ENCODE measurements around the gene RPS16. TPM values are rescaled to one million over a fixed set of nuclear protein-coding genes. Genes with fewer than 3 reads are reported as not detected.
"Not testable (repeated sequence)": the region's sequence is repeated elsewhere in the genome, so short reads cannot be mapped to it uniquely, and the experiment has no call there.

Gene RPS16
- total RNA-seq, 1 donor from 2014 or later = 1,860 TPM

- peaks cover 19% of the 10 kb centered on the region for H3K4me1 Mint-ChIP-seq (ENCODE audit: unreplicated experiment)
- peak within 1 kb of the TSS; percentile 80 for H3K4me3 Mint-ChIP-seq (ENCODE audit: unreplicated experiment)
- no peaks in the 10 kb centered on the region for H3K9me3 Mint-ChIP-seq (ENCODE audit: unreplicated experiment)
- TF ChIP-seq CTCF (IDR thresholded peaks at IDR 0.05) = no peak
- DNase-seq (ENCODE audit: extremely low spot score, unreplicated experiment) = peak; percentile 99
- H3K27me3 Mint-ChIP-seq (ENCODE audit: unreplicated experiment) = no peaks in the 10 kb centered on the region
- peak within 1 kb of the TSS; percentile 96 for H3K27ac Mint-ChIP-seq (ENCODE audit: unreplicated experiment)
- H3K36me3 Mint-ChIP-seq (ENCODE audit: unreplicated experiment) = peaks cover 6% of the 10 kb centered on the region
Observed at GRCh38 chr19:39480337-39481228, 44.8 kb upstream of the RPS16 start, which contains the start of gene TIMM50. TIMM50 (plus strand) TSS chr19:39480838; CDS start chr19:39480854, 16 bp downstream.

- Mint-ChIP-seq H3K9me3 (ENCODE audit: unreplicated experiment) (no peaks in the 10 kb centered on the region), H3K4me3 (ENCODE audit: unreplicated experiment) (peak overlapping the region; percentile 80), H3K27me3 (ENCODE audit: unreplicated experiment) (no peaks in the 10 kb centered on the region), H3K27ac (ENCODE audit: unreplicated experiment) (peak overlapping the region; percentile 96), H3K36me3 (ENCODE audit: unreplicated experiment) (peaks cover 10% of the 10 kb centered on the region), H3K4me1 (ENCODE audit: unreplicated experiment) (peaks cover 19% of the 10 kb centered on the region)
- TF ChIP-seq CTCF (IDR thresholded peaks at IDR 0.05) = no peak
- no peak for DNase-seq (ENCODE audit: extremely low spot score, unreplicated experiment)
Observed at GRCh38 chr19:39479916-39480315, 44.2 kb upstream of the RPS16 start.

- not testable (repeated sequence) for H3K9me3 Mint-ChIP-seq (ENCODE audit: unreplicated experiment)
- peak overlapping the region; percentile 96 for H3K27ac Mint-ChIP-seq (ENCODE audit: unreplicated experiment)
Observed at GRCh38 chr19:39479319-39479801, 43.6 kb upstream of the RPS16 start.

GRCh38 chr19:39475748-39476147, 40.0 kb upstream of the RPS16 start:
- Mint-ChIP-seq H3K27ac (ENCODE audit: unreplicated experiment) (no peak overlapping the region), H3K4me3 (ENCODE audit: unreplicated experiment) (no peak overlapping the region)
- DNase-seq (ENCODE audit: extremely low spot score, unreplicated experiment) = no peak

More at GRCh38 chr19:39479319-39479801, 43.6 kb upstream of the RPS16 start:
- H3K27me3 Mint-ChIP-seq (ENCODE audit: unreplicated experiment); H3K4me3 Mint-ChIP-seq (ENCODE audit: unreplicated experiment); DNase-seq (ENCODE audit: extremely low spot score, unreplicated experiment): not testable (repeated sequence)
- Mint-ChIP-seq H3K4me1 (ENCODE audit: unreplicated experiment) (peaks cover 19% of the 10 kb centered on the region), H3K36me3 (ENCODE audit: unreplicated experiment) (peaks cover 14% of the 10 kb centered on the region)

GRCh38 chr19:39474139-39474620, 38.4 kb upstream of the RPS16 start:
- peak; percentile 89 for DNase-seq (ENCODE audit: extremely low spot score, unreplicated experiment)
- H3K9me3 Mint-ChIP-seq (ENCODE audit: unreplicated experiment) = no peaks in the 10 kb centered on the region
- TF ChIP-seq CTCF (IDR thresholded peaks at IDR 0.05) = peak; percentile 80
- H3K4me1 Mint-ChIP-seq (ENCODE audit: unreplicated experiment) = no peaks in the 10 kb centered on the region
- no peaks in the 10 kb centered on the region for H3K27me3 Mint-ChIP-seq (ENCODE audit: unreplicated experiment)
- H3K27ac Mint-ChIP-seq (ENCODE audit: unreplicated experiment) = peak overlapping the region; percentile 28
- peaks cover 37% of the 10 kb centered on the region for H3K36me3 Mint-ChIP-seq (ENCODE audit: unreplicated experiment)
- no peak overlapping the region for H3K4me3 Mint-ChIP-seq (ENCODE audit: unreplicated experiment)

More at GRCh38 chr19:39475748-39476147, 40.0 kb upstream of the RPS16 start:
- no peaks in the 10 kb centered on the region for H3K9me3 Mint-ChIP-seq (ENCODE audit: unreplicated experiment)
- H3K27me3 Mint-ChIP-seq (ENCODE audit: unreplicated experiment) = no peaks in the 10 kb centered on the region
- TF ChIP-seq CTCF (IDR thresholded peaks at IDR 0.05) = no peak
- H3K4me1 Mint-ChIP-seq (ENCODE audit: unreplicated experiment) = peaks cover 7% of the 10 kb centered on the region
- H3K36me3 Mint-ChIP-seq (ENCODE audit: unreplicated experiment) = peaks cover 26% of the 10 kb centered on the region
